GM21786 (cell line): ENCODE measurements around the gene COMMD7.
A peak's percentile ranks its signal among the peaks of the same experiment; 100 is the strongest.

Experiments
- ATAC-seq: cut with Tn5 transposase; IDR thresholded peaks from one replicate; pipeline ENCODE4 v1.9.1; 2021; ENCODE audit not compliant: unreplicated experiment

The COMMD7 gene

DNA sequence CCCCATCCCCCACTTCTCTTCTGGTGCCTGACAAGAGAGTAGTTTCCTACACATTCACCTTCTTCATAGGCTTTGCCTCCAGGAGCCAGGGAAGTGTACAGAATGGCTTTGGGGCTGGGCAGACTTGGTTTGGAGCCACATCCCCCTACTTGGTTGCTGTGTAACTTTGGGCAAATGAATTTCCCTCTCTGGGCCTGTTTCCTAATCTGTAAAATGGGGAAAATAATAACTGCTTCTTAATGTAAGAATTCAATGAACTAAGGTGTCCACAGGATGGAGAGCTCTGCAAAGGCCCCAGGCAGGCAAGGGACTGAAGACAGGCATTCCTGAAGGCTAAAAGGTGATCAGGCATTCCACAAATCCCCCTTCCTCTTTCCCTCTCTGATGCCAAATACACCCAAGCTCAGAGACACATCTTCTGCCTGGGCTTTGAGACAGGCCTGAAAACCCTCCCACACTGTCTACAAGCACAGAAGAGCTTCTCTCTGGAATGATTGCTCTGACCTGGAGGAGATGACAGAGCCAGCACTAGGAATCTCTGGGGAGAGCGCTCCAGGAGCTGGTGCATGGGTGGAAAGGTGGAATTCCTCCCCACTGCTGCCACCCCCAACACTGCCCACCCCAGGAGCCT, 62.6 kb downstream of the COMMD7 start:
- no peak for ATAC-seq

DNA sequence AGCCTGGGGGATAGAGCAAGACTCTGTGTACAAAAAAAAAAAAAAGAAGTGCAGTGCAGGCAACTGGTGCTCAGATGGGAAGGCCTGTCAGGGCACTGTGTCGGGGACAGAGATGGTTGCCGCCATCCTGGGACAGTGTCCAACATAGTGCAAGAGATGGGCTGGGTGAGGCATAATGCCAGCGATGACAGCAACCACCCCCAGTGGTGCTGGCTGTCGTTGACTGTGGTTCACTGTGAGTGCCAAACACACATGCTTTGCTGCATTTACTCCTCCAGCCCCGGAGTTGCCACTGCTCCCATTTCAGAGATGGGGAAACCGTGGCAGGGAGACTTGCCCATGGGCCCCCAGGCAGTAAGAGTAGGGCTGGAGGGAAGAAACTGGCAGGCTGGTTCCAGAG, 64.3 kb downstream of the COMMD7 start:
- no peak for ATAC-seq

GRCh38 chr20:32675223-32675975, 67.9 kb downstream of the COMMD7 start:
- no peak for ATAC-seq

- ATAC-seq, result no peak
Observed at GRCh38 chr20:32674362-32674789, 68.9 kb downstream of the COMMD7 start.

DNA sequence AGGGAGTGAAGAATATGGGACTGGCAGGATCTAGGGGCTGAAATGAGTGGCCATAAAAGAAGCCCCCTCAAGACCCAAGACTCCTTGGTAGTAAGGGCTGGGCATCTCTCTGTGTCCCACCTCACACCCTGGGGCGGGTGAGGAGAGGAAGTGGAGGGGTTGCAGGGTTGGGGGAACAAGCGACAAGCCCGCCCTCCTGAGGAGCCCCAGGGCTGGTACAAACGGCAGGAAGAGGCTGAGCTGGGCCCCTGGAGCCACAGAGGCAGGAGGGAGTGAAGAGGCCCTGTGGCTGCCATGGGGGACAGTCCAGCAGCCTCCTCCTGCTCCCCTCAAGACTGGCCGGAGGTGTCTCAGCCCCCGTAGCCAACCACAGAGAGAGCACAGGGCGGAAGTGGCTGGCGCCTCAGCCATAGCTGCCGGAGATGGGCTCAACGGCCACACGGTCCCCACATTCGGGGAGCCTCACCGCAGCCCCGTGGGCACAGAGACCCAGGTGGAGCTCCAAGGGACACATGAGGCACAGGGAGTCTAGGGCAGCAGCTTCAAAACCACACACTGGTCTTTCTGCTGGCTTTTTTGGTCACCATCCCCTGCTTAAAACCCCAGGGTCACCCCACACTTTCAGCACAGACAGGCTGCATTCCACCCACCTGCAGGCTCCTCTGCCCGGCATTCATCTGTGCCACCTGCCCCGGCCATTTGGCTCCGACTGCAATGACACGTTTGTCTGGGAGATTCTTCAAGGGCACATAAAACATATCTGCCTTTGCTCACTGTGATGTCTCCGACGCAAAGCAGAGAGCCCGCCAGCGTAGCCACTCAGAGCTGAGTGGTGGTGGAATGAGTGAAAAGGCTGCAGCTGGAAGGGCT, 70.0 kb downstream of the COMMD7 start:
- peak; percentile 53 for ATAC-seq

- peak; percentile 8 for ATAC-seq
Observed at GRCh38 chr20:32672394-32672981, 70.8 kb downstream of the COMMD7 start.

GRCh38 chr20:32670773-32671455, 72.4 kb downstream of the COMMD7 start:
- peak; percentile 49 for ATAC-seq

- ATAC-seq, result no peak
Observed at GRCh38 chr20:32667027-32667426, 76.2 kb downstream of the COMMD7 start.

DNA sequence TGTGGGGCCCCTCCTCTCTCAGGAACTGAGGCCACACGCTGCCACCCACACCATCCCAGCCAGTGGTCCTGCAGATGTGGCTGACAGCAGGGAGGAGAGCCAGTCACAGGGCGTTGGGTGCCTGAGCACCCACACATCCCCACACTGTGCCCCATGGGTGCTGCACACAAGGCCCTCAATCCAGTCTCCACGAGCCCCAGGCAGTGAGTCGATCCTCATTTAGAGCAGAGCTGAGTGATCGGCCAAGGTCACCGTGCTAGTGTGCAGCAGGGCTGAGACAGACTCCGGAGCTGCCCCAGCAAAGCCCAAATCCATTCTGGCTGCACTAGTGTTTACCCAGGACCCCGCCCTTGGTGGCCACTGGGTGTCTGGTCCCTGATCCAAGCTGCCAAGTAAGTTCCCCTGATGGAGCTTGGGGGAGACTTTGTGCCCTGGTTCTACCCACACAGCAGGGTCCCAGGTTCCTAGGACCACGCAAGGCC, 78.5 kb downstream of the COMMD7 start:
- ATAC-seq, result no peak

GRCh38 chr20:32664012-32664677, 79.1 kb downstream of the COMMD7 start:
- ATAC-seq, result no peak

GRCh38 chr20:32663335-32664011, 79.8 kb downstream of the COMMD7 start:
- no peak for ATAC-seq

DNA sequence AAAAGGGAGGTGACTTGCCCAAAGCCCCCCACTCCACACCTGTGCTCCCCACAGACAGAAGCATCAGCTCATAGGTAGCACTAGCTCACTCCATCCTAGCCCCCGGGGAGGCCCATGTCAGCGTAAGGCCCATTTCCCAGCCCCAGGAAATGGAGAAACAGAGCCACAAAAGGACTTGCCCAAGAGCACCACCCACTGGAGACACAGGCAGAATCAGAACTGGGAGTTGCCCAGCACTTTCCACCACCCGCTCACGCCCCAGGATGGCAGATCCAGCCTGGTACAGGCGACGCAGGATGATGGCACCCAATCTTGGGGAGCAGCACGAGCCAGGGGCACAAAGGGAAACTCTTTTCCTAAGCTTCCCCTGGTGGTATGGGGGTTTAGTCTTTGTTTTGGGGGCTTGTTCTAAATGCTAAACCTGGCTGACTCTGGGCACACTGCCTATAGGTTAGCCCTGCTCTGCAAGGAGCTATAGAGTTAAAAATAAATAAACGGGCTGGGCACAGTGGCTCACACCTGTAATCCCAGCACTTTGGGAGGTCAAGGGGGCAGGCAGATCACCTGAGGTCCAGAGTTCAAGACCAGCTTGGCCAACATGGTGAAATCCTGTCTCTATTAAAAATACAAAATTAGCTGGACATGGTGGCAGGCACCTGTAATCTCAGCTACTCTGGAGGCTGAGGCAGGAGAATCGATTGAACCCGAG, 81.3 kb downstream of the COMMD7 start:
- no peak for ATAC-seq

DNA sequence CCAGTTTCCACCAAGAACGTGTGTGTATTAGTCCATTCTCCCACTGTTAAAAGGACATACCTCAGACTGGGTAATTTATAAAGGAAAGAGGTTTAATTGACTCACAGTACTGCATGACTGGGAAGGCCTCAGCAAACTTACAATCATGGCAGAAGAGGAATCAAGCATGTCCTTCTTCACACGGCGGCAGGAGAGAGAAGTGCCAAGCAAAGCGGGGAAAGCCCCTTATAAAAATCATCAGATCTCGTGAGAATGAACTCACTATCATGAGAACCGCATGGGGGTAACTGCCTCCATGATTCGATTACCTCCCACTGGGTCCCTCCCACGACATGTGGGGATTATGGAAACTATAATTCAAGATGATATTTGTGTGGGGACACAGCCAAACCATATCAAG, 82.6 kb downstream of the COMMD7 start:
- no peak for ATAC-seq

DNA sequence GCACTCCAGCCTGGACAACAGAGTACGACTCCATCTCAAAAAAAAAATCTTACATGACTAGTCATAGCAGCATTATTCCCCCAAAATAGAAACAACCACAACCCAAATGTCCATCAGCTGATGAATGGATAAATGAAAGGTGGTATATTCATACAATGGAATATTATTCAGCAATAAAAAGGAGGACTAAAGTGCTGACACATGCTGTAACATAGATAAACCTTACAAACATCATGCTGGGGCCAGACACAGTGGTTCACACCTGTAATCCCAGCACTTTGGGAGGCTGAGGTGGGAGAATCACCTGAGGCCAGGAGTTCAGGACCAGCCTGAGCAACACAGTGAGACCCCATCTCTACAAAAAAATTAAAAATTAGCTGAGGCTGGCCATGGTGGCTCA, 86.4 kb downstream of the COMMD7 start:
- ATAC-seq, result no peak

GRCh38 chr20:32655903-32656512, 87.3 kb downstream of the COMMD7 start:
- no peak for ATAC-seq

GRCh38 chr20:32652739-32653526, 90.3 kb downstream of the COMMD7 start:
- peak; percentile 50 for ATAC-seq
